B cell (primary cell): ENCODE data around the gene ZFYVE9. TPM values are rescaled to one million over a fixed set of nuclear protein-coding genes. Genes with fewer than 3 reads are reported as not detected.
"Not testable (repeated sequence)": the region's sequence is repeated elsewhere in the genome, so short reads cannot be mapped to it uniquely, and the experiment has no call there.

Experiments
- ATAC-seq: fragments of 200-7000 bp; cut with Tn5 transposase; one replicate; pipeline ENCODE4 v1.10.0; 2021; ENCODE audit warnings: low read depth, mild to moderate bottlenecking, moderate number of reproducible peaks, moderate library complexity
- CTCF ChIA-PET: fragments of 350-600 bp; sonication (Branson Sonifier 250); formaldehyde crosslinking; loops from one replicate; lab custom pipeline; 2021; ENCODE audit warnings: antibody characterized with exemption, inconsistent platforms; lab: Charles Lee
- POLR2A ChIA-PET: fragments of 350-600 bp; sonication (Branson Sonifier 250); formaldehyde crosslinking; loops from one replicate; lab custom pipeline; 2021; ENCODE audit warnings: antibody characterized with exemption; lab: Charles Lee
- DNase-seq: peaks from one replicate; pipeline ENCODE4 v3.0.0; 2013
- H2AFZ ChIP-seq: 2 replicates; pipeline ENCODE4 v1.6.1; 2012; ENCODE audit warnings: mild to moderate bottlenecking, low read depth, low read length; ENCODE audit not compliant: insufficient read depth, poor library complexity, severe bottlenecking
- H3K27ac ChIP-seq, 2 donors: 1 replicate in 1 of 2; 2 replicates in 1 of 2; pipeline ENCODE4 v1.5.1; 2012 to 2013; ENCODE audit warnings: low read length in 2 of 2, mild to moderate bottlenecking in 2 of 2, moderate library complexity in 1 of 2
- H3K27me3 ChIP-seq, 4 experiments: fragments of 200-600 bp in 1 of 4; sonication (generic) in 1 of 4; replicated peaks in 1 of 4; 1 replicate in 2 of 4; 2 replicates in 2 of 4; pipeline versions ENCODE4 v1.6.1 to v1.7.0; 2013 to 2016; ENCODE audit warnings: low read length in 3 of 4, mild to moderate bottlenecking in 2 of 4, mixed read lengths in 1 of 4, moderate library complexity in 1 of 4; ENCODE audit not compliant: insufficient read depth in 4 of 4, control insufficient read depth in 3 of 4; ENCODE audit errors: control extremely low read depth in 1 of 4
- H3K36me3 ChIP-seq, 2 experiments: replicated peaks in 1 of 2; 1 replicate in 1 of 2; 2 replicates in 1 of 2; pipeline versions ENCODE4 v1.6.1 to v1.7.1; 2013; ENCODE audit warnings: low read length in 1 of 2; ENCODE audit not compliant: insufficient read depth in 2 of 2, control insufficient read depth in 1 of 2; ENCODE audit errors: control extremely low read depth in 1 of 2, extremely low read depth in 1 of 2
- H3K4me1 ChIP-seq, 2 donors: fragments of 200-600 bp in 1 of 2; sonication (generic) in 1 of 2; 1 replicate in 1 of 2; 2 replicates in 1 of 2; pipeline versions ENCODE4 v1.5.1 to v1.6.1; 2013 to 2017; ENCODE audit warnings: low read length in 2 of 2; ENCODE audit not compliant: control insufficient read depth in 2 of 2, insufficient read depth in 2 of 2
- H3K4me2 ChIP-seq: replicated peaks from 2 replicates; pipeline ENCODE3; 2012; ENCODE audit warnings: mild to moderate bottlenecking, low read depth, low read length; ENCODE audit not compliant: poor library complexity, severe bottlenecking
- H3K4me3 ChIP-seq, 5 experiments: fragments of 200-600 bp in 1 of 5; sonication (generic) in 1 of 5; 1 replicate in 3 of 5; 2 replicates in 2 of 5; pipeline versions ENCODE4 v1.5.1 to v1.7.0; 2011 to 2016; ENCODE audit warnings: low read length in 4 of 5, mild to moderate bottlenecking in 4 of 5, low read depth in 2 of 5, control low read depth in 1 of 5, moderate library complexity in 1 of 5; ENCODE audit not compliant: insufficient read depth in 1 of 5; ENCODE audit errors: control extremely low read depth in 1 of 5, extremely low read depth in 1 of 5
- H3K79me2 ChIP-seq: fragments of 200-600 bp; sonication (generic); one replicate; pipeline ENCODE4 v1.6.0; 2016; ENCODE audit warnings: low read length; ENCODE audit not compliant: control insufficient read depth, insufficient read depth
- H3K9ac ChIP-seq: fragments of 200-600 bp; sonication (generic); 2 replicates; pipeline ENCODE4 v1.6.1; 2017; ENCODE audit warnings: mild to moderate bottlenecking, low read length, moderate library complexity
- H3K9me3 ChIP-seq, 3 donors: one replicate each; pipeline versions ENCODE4 v1.6.1 to v1.7.1; 2013; ENCODE audit warnings: low read length in 2 of 3; ENCODE audit not compliant: control insufficient read depth in 2 of 3, insufficient read depth in 1 of 3; ENCODE audit errors: control extremely low read depth in 1 of 3
- H4K20me1 ChIP-seq: 2 replicates; pipeline ENCODE4 v1.6.0; 2012; ENCODE audit warnings: mild to moderate bottlenecking, low read length; ENCODE audit not compliant: insufficient read depth, control insufficient read depth, poor library complexity, severe bottlenecking
- H3K27ac Mint-ChIP-seq: one replicate; pipeline ENCODE4 v1.8.0; 2021; ENCODE audit warnings: mixed read lengths
- H3K27me3 Mint-ChIP-seq: one replicate; pipeline ENCODE4 v1.8.0; 2021; ENCODE audit warnings: mixed read lengths
- H3K4me1 Mint-ChIP-seq: one replicate; pipeline ENCODE4 v1.8.0; 2021; ENCODE audit warnings: mixed read lengths
- H3K4me3 Mint-ChIP-seq: one replicate; pipeline ENCODE4 v1.8.0; 2021; ENCODE audit warnings: mixed read lengths
- H3K9me3 Mint-ChIP-seq: one replicate; pipeline ENCODE4 v1.8.0; 2022; ENCODE audit warnings: mixed read lengths; ENCODE audit not compliant: insufficient read depth
- EZH2 ChIP-seq: IDR thresholded peaks from 2 replicates; pipeline ENCODE4 v1.6.1; 2012; ENCODE audit warnings: borderline replicate concordance, low read depth, mild to moderate bottlenecking, moderate library complexity, low read length; ENCODE audit not compliant: insufficient read depth, poor library complexity, severe bottlenecking
- WGBS: methylation state at CpG from one replicate; pipeline ENCODE4 v1.1.5; 2013; ENCODE audit warnings: missing lambda C conversion rate; ENCODE audit not compliant: insufficient coverage; 5-methylcytosine and 5-hydroxymethylcytosine counted together
- intact Hi-C: fragments of 100-400 bp; cut with micrococcal nuclease; formaldehyde crosslinking; loops from one replicate; pipeline ENCODE4 v1.10.0; 2022
- polyA plus RNA-seq: library from polyadenylated mRNA; depleted of rRNA; stranded (reverse); fragments of >200 nt; gene quantifications from 2 replicates; pipeline ENCODE4 v1.2.3, GENCODE V29; 2012
- total RNA-seq, 2 donors: library from RNA; stranded (reverse); fragments of 120-200 nt in 1 of 2; gene quantifications; 1 replicate in 1 of 2; 2 replicates in 1 of 2; pipeline versions ENCODE4 v1.2.3 to v1.2.4, GENCODE V29; 2013 to 2022
- TF ChIP-seq, protein P1 (sequence below): fragments of 200-600 bp; IDR thresholded peaks from one replicate; pipeline ENCODE4 v1.8.0; 2022; ENCODE audit warnings: antibody characterized with exemption, mild to moderate bottlenecking

ZFYVE9 gene
- total and polyA plus RNA-seq, 2 donors (not counting 1 experiment from before 2014, with no cell fraction given), result 0.16 to 3.3 TPM

GRCh38 chr1:52203935-52204625 is 62.2 kb downstream of the ZFYVE9 start:
- Histone ChIP-seq H4K20me1 (no peaks in the 10 kb centered on the region), H3K27ac (no peak overlapping the region), H3K36me3 (no peaks in the 10 kb centered on the region), H3K9ac (no peak overlapping the region), H3K9me3 (peaks cover 1 to 10% (median 4%) of the 10 kb centered on the region in 3 donors), H3K79me2 (no peaks in the 10 kb centered on the region), H3K4me1 (no peaks in the 10 kb centered on the region), H2AFZ (no peak overlapping the region), H3K27me3 (peaks cover 0 to 10% (median 7%) of the 10 kb centered on the region in 4 experiments), H3K4me3 (no peak overlapping the region), H3K4me2 (no peak overlapping the region)
- peaks cover 2% of the 10 kb centered on the region for H3K9me3 Mint-ChIP-seq
- POLR2A ChIA-PET, result no interaction called here
- no peak overlapping the region for H3K27ac Mint-ChIP-seq
- H3K27me3 Mint-ChIP-seq, result peaks cover 31% of the 10 kb centered on the region
- intact Hi-C loops, result no loop called here
- H3K4me1 Mint-ChIP-seq, result no peaks in the 10 kb centered on the region
- ATAC-seq, result no peak
- DNase-seq, result no peak
- H3K4me3 Mint-ChIP-seq, result no peak overlapping the region
- CTCF ChIA-PET, result interaction anchor here (0.7 kb wide), 1 partner anchor 926 kb away, joined by 5 read pairs; no protein-coding TSS in a partner anchor
- TF ChIP-seq, protein P1, sequence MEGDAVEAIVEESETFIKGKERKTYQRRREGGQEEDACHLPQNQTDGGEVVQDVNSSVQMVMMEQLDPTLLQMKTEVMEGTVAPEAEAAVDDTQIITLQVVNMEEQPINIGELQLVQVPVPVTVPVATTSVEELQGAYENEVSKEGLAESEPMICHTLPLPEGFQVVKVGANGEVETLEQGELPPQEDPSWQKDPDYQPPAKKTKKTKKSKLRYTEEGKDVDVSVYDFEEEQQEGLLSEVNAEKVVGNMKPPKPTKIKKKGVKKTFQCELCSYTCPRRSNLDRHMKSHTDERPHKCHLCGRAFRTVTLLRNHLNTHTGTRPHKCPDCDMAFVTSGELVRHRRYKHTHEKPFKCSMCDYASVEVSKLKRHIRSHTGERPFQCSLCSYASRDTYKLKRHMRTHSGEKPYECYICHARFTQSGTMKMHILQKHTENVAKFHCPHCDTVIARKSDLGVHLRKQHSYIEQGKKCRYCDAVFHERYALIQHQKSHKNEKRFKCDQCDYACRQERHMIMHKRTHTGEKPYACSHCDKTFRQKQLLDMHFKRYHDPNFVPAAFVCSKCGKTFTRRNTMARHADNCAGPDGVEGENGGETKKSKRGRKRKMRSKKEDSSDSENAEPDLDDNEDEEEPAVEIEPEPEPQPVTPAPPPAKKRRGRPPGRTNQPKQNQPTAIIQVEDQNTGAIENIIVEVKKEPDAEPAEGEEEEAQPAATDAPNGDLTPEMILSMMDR, result no peak
- no peak for TF ChIP-seq EZH2
- 94% methylated on average over 5 of the region's 7 CpGs for WGBS

DNA sequence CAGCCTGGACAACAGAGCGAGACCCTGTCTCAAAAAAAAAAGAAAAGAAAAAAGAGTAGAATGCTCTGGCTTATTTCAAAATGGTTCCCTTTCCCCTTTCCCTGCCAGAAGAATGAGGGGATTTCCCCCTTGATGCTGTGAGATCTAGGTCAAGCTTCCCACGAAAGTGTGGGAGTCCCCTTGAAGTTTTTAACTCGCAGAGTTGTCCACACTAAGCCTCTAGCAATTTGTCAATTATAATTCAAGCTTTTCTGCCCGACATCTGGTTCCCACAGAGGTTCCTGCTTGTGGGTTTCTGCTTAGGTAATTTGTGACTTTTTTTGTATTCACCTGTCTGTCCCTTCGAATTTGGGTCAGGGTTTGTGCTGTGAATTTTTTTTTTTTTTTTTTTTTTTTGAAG is 62.8 kb downstream of the ZFYVE9 start:
- H3K27me3 Mint-ChIP-seq, result peaks cover 36% of the 10 kb centered on the region
- no peak for TF ChIP-seq EZH2
- TF ChIP-seq, protein P1, result no peak
- H3K27ac Mint-ChIP-seq, result no peak overlapping the region
- H3K9me3 ChIP-seq, result peaks cover 0 to 10% (median 3%) of the 10 kb centered on the region in 3 donors
- no peak overlapping the region for H3K4me3 Mint-ChIP-seq
- DNase-seq, result no peak
- H4K20me1 ChIP-seq, result no peaks in the 10 kb centered on the region
- H3K4me1 Mint-ChIP-seq, result no peaks in the 10 kb centered on the region
- no peak for ATAC-seq
- no peak overlapping the region for H3K27ac ChIP-seq
- H3K4me2 ChIP-seq, result no peak overlapping the region
- H3K4me3 ChIP-seq, result no peak overlapping the region
- ChIA-PET CTCF (interaction anchor here (0.5 to 0.7 kb wide), 3 partner anchors 9 to 926 kb away, joined by 3 to 5 read pairs (median 5); no protein-coding TSS in a partner anchor), POLR2A (no interaction called here)
- WGBS, result 60% methylated on average over 1 of the region's 5 CpGs
- H3K9me3 Mint-ChIP-seq, result peaks cover 2% of the 10 kb centered on the region
- no peak overlapping the region for H3K9ac ChIP-seq
- no peaks in the 10 kb centered on the region for H3K4me1 ChIP-seq
- peaks cover 0 to 14% (median 8%) of the 10 kb centered on the region in 4 experiments for H3K27me3 ChIP-seq
- no peak overlapping the region for H2AFZ ChIP-seq
- intact Hi-C loops, result no loop called here
- no peaks in the 10 kb centered on the region for H3K79me2 ChIP-seq
- H3K36me3 ChIP-seq, result no peaks in the 10 kb centered on the region

- H3K4me3 Mint-ChIP-seq, H3K9ac ChIP-seq, H3K9me3 ChIP-seq, H3K27ac Mint-ChIP-seq, ATAC-seq, H3K4me3 ChIP-seq, H3K4me1 ChIP-seq, H4K20me1 ChIP-seq, intact Hi-C loops, H3K36me3 ChIP-seq, H3K9me3 Mint-ChIP-seq, H3K27ac ChIP-seq, H3K4me2 ChIP-seq, DNase-seq, H2AFZ ChIP-seq, H3K79me2 ChIP-seq, H3K4me1 Mint-ChIP-seq, POLR2A ChIA-PET: not testable (repeated sequence)
- peaks cover 0 to 21% (median 8%) of the 10 kb centered on the region in 4 experiments for H3K27me3 ChIP-seq
- WGBS, result 98% methylated on average over 7 of the region's 8 CpGs
- CTCF ChIA-PET, result interaction anchor here (0.9 kb wide), 1 partner anchor 42 kb away, joined by 3 read pairs; no protein-coding TSS in a partner anchor
- peaks cover 48% of the 10 kb centered on the region for H3K27me3 Mint-ChIP-seq
Observed at GRCh38 chr1:52206686-52207085, 64.8 kb downstream of the ZFYVE9 start.
